SJSA1 (cell line): Measurements from ENCODE around the gene HMCN2. TPM values are rescaled to one million over a fixed set of nuclear protein-coding genes. Genes with fewer than 3 reads are reported as not detected.
"Not testable (repeated sequence)": the region's sequence is repeated elsewhere in the genome, so short reads cannot be mapped to it uniquely, and the experiment has no call there.

Source experiments
- DNase-seq, 2 experiments: peaks; one replicate each; pipeline ENCODE4 v3.0.0-alpha.2; 2015 to 2020; ENCODE audit warnings: low spot score in 2 of 2, low read depth in 1 of 2
- H3K27ac ChIP-seq: fragments of 250-450 bp; sonication (Bioruptor Pico); 2 replicates; pipeline ENCODE4 v1.5.1; 2020; ENCODE audit warnings: mild to moderate bottlenecking, moderate library complexity
- H3K27me3 ChIP-seq: fragments of 250-450 bp; sonication (Bioruptor Pico); replicated peaks from 2 replicates; pipeline ENCODE4 v1.5.1; 2020; ENCODE audit warnings: mild to moderate bottlenecking, moderate library complexity
- H3K36me3 ChIP-seq: fragments of 250-450 bp; sonication (Bioruptor Pico); 2 replicates; pipeline ENCODE4 v1.5.1; 2020; ENCODE audit warnings: mild to moderate bottlenecking
- H3K4me1 ChIP-seq: fragments of 250-450 bp; sonication (Bioruptor Pico); replicated peaks from 2 replicates; pipeline ENCODE4 v1.6.1; 2021; ENCODE audit warnings: mild to moderate bottlenecking
- H3K4me3 ChIP-seq: fragments of 250-450 bp; sonication (Bioruptor Pico); 2 replicates; pipeline ENCODE4 v1.5.1; 2020; ENCODE audit warnings: mild to moderate bottlenecking
- H3K9me3 ChIP-seq: fragments of 250-450 bp; sonication (Bioruptor Pico); replicated peaks from 2 replicates; pipeline ENCODE4 v1.5.1; 2020; ENCODE audit warnings: mild to moderate bottlenecking
- total RNA-seq: library from RNA; depleted of rRNA; stranded (reverse); fragments of >200 nt; shearing (Covaris generic); gene quantifications from 2 replicates; pipeline ENCODE4 v1.2.3, GENCODE V29; 2014

HMCN2 gene
- total RNA-seq, 1 experiment from 2014 or later: 1.9 TPM

GRCh38 chr9:130427326-130427725 lies 161.8 kb downstream of the HMCN2 start:
- Histone ChIP-seq H3K36me3 (no peaks in the 10 kb centered on the region), H3K9me3 (peaks cover 9% of the 10 kb centered on the region), H3K4me3 (no peak overlapping the region), H3K4me1 (peaks cover 21% of the 10 kb centered on the region), H3K27me3 (no peaks in the 10 kb centered on the region), H3K27ac (peak overlapping the region; percentile 38)
- DNase-seq: no peak

GRCh38 chr9:130428086-130428665 lies 162.6 kb downstream of the HMCN2 start:
- no peaks in the 10 kb centered on the region for H3K36me3 ChIP-seq
- peaks cover 16% of the 10 kb centered on the region for H3K4me1 ChIP-seq
- no peak overlapping the region for H3K27ac ChIP-seq
- H3K9me3 ChIP-seq: peaks cover 9% of the 10 kb centered on the region
- no peaks in the 10 kb centered on the region for H3K27me3 ChIP-seq
- H3K4me3 ChIP-seq: no peak overlapping the region
- DNase-seq: no peak

- Histone ChIP-seq H3K9me3 (peaks cover 9% of the 10 kb centered on the region), H3K4me3 (no peak overlapping the region), H3K4me1 (peaks cover 16% of the 10 kb centered on the region), H3K27me3 (no peaks in the 10 kb centered on the region), H3K36me3 (no peaks in the 10 kb centered on the region), H3K27ac (no peak overlapping the region)
- no peak for DNase-seq
Measured at GRCh38 chr9:130429381-130429780, 163.8 kb downstream of the HMCN2 start.

- Histone ChIP-seq H3K4me3 (no peak overlapping the region), H3K27me3 (no peaks in the 10 kb centered on the region), H3K9me3 (peaks cover 9% of the 10 kb centered on the region), H3K36me3 (no peaks in the 10 kb centered on the region), H3K27ac (no peak overlapping the region), H3K4me1 (peaks cover 16% of the 10 kb centered on the region)
- DNase-seq: no peak
Measured at GRCh38 chr9:130429831-130430230, 164.3 kb downstream of the HMCN2 start.

GRCh38 chr9:130430232-130430631 lies 164.7 kb downstream of the HMCN2 start:
- no peak for DNase-seq
- H3K36me3 ChIP-seq: no peaks in the 10 kb centered on the region
- peaks cover 9% of the 10 kb centered on the region for H3K9me3 ChIP-seq
- H3K27me3 ChIP-seq: no peaks in the 10 kb centered on the region
- H3K4me1 ChIP-seq: peaks cover 16% of the 10 kb centered on the region
- no peak overlapping the region for H3K27ac ChIP-seq
- no peak overlapping the region for H3K4me3 ChIP-seq

GRCh38 chr9:130430734-130431535 lies 165.4 kb downstream of the HMCN2 start:
- Histone ChIP-seq H3K27ac (no peak overlapping the region), H3K36me3 (no peaks in the 10 kb centered on the region), H3K27me3 (no peaks in the 10 kb centered on the region), H3K9me3 (peaks cover 9% of the 10 kb centered on the region), H3K4me1 (peaks cover 16% of the 10 kb centered on the region), H3K4me3 (no peak overlapping the region)
- DNase-seq: no peak

- H3K27me3 ChIP-seq: no peaks in the 10 kb centered on the region
- H3K9me3 ChIP-seq: peaks cover 9% of the 10 kb centered on the region
- H3K4me1 ChIP-seq: peaks cover 8% of the 10 kb centered on the region
- no peak overlapping the region for H3K4me3 ChIP-seq
- no peak overlapping the region for H3K27ac ChIP-seq
- H3K36me3 ChIP-seq: no peaks in the 10 kb centered on the region
- DNase-seq: no peak
Measured at GRCh38 chr9:130431536-130432303, 166.2 kb downstream of the HMCN2 start.

- H3K36me3 ChIP-seq: no peaks in the 10 kb centered on the region
- no peak overlapping the region for H3K4me3 ChIP-seq
- no peaks in the 10 kb centered on the region for H3K27me3 ChIP-seq
- no peak overlapping the region for H3K27ac ChIP-seq
- H3K4me1 ChIP-seq: peaks cover 1% of the 10 kb centered on the region
- H3K9me3 ChIP-seq: peaks cover 9% of the 10 kb centered on the region
- no peak for DNase-seq
Measured at GRCh38 chr9:130432362-130432761, 166.8 kb downstream of the HMCN2 start.

- no peak for DNase-seq
- Histone ChIP-seq H3K9me3 (peaks cover 9% of the 10 kb centered on the region), H3K4me1 (no peaks in the 10 kb centered on the region), H3K36me3 (no peaks in the 10 kb centered on the region), H3K27ac (no peak overlapping the region), H3K27me3 (no peaks in the 10 kb centered on the region), H3K4me3 (no peak overlapping the region)
Measured at GRCh38 chr9:130432796-130433167, 167.2 kb downstream of the HMCN2 start.

- H3K27me3 ChIP-seq: no peaks in the 10 kb centered on the region
- no peaks in the 10 kb centered on the region for H3K36me3 ChIP-seq
- no peaks in the 10 kb centered on the region for H3K4me1 ChIP-seq
- peaks cover 9% of the 10 kb centered on the region for H3K9me3 ChIP-seq
- no peak for DNase-seq
- H3K4me3 ChIP-seq: no peak overlapping the region
- H3K27ac ChIP-seq: no peak overlapping the region
Measured at GRCh38 chr9:130433168-130433946, 167.8 kb downstream of the HMCN2 start.

GRCh38 chr9:130433947-130434262 lies 168.3 kb downstream of the HMCN2 start:
- Histone ChIP-seq H3K4me3 (no peak overlapping the region), H3K27ac (no peak overlapping the region), H3K9me3 (peaks cover 9% of the 10 kb centered on the region), H3K4me1 (no peaks in the 10 kb centered on the region), H3K36me3 (no peaks in the 10 kb centered on the region), H3K27me3 (no peaks in the 10 kb centered on the region)
- no peak for DNase-seq

GRCh38 chr9:130434656-130435055 lies 169.1 kb downstream of the HMCN2 start:
- not testable (repeated sequence) for H3K4me1 ChIP-seq, H3K27me3 ChIP-seq, H3K27ac ChIP-seq, H3K9me3 ChIP-seq, H3K4me3 ChIP-seq, H3K36me3 ChIP-seq, DNase-seq

GRCh38 chr9:130437011-130437789 lies 171.6 kb downstream of the HMCN2 start:
- peaks cover 3% of the 10 kb centered on the region for H3K9me3 ChIP-seq
- no peak for DNase-seq
- no peak overlapping the region for H3K4me3 ChIP-seq
- no peak overlapping the region for H3K27ac ChIP-seq
- no peaks in the 10 kb centered on the region for H3K36me3 ChIP-seq
- H3K4me1 ChIP-seq: no peaks in the 10 kb centered on the region
- H3K27me3 ChIP-seq: no peaks in the 10 kb centered on the region
